ENCODE results near the gene PSMB2. TPM values are rescaled to one million over a fixed set of nuclear protein-coding genes. Genes with fewer than 3 reads are reported as not detected.

Gene PSMB2
- total and polyA plus RNA-seq, 7 experiments from 2014 or later, result 20.4 to 93.5 (median 26.2) TPM

GRCh38 chr1:35637401-35637809, 3.9 kb downstream of the PSMB2 start:
- Mint-ChIP-seq H3K27ac (peak overlapping the region; percentile 74 to 93 (median 87)), H3K4me3 (peak overlapping the region; percentile 43 to 84 (median 80)), H3K9me3 (peaks cover 0 to 5% (median 0%) of the 10 kb centered on the region in 11 donors), H3K4me1 (peaks cover 17 to 59% (median 42%) of the 10 kb centered on the region in 7 donors), H3K36me3 (peaks cover 5 to 24% (median 14%) of the 10 kb centered on the region in 5 donors), H3K27me3 (peaks cover 0 to 8% (median under 1%) of the 10 kb centered on the region in 5 donors)
- Histone ChIP-seq H3K9me3 (ENCODE audit: control insufficient read depth in 2 of 3, low read length in 3 of 3) (no peaks in the 10 kb centered on the region), H3K4me1 (ENCODE audit: control insufficient read depth in 2 of 2, insufficient read depth in 2 of 2, low read length in 2 of 2) (peaks cover 18 to 19% of the 10 kb centered on the region in 2 donors), H3K27me3 (ENCODE audit: control insufficient read depth in 2 of 2, insufficient read depth in 2 of 2, low read length in 2 of 2) (no peaks in the 10 kb centered on the region), H3K36me3 (ENCODE audit: control insufficient read depth in 2 of 3, insufficient read depth in 3 of 3, low read length in 3 of 3) (peaks cover 0 to 25% (median 10%) of the 10 kb centered on the region in 3 experiments), H3K4me3 (ENCODE audit: low read length) (peak overlapping the region; percentile 41), H3K27ac (ENCODE audit: low read depth, low read length) (peak overlapping the region; percentile 33)
- ChIA-PET POLR2A (interaction anchor here (0.8 to 1.5 kb wide), 3 partner anchors 8 to 60 kb away, joined by 3 to 4 read pairs (median 4); no protein-coding TSS in a partner anchor), CTCF (interaction anchor here (0.6 kb wide), 1 partner anchor 9 kb away, joined by 3 read pairs; no protein-coding TSS in a partner anchor)
- DNase-seq, result peak in 7 of 9 donors; percentile 13 to 41 (median 23)
- intact Hi-C loops (cut with micrococcal nuclease), result loop anchor here in 1 of 2 donors (2.0 kb wide), 1 partner anchor 81 kb away; the partner anchor contains the start of gene C1orf216
- no peak for ATAC-seq

GRCh38 chr1:35633547-35633946, 7.8 kb downstream of the PSMB2 start:
- Histone ChIP-seq H3K4me3 (ENCODE audit: low read length) (no peak overlapping the region), H3K4me1 (ENCODE audit: control insufficient read depth in 2 of 2, insufficient read depth in 2 of 2, low read length in 2 of 2) (peaks cover 10 to 11% of the 10 kb centered on the region in 2 donors), H3K27me3 (ENCODE audit: control insufficient read depth in 2 of 2, insufficient read depth in 2 of 2, low read length in 2 of 2) (no peaks in the 10 kb centered on the region), H3K36me3 (ENCODE audit: control insufficient read depth in 2 of 3, insufficient read depth in 3 of 3, low read length in 3 of 3) (peaks cover 6 to 52% (median 21%) of the 10 kb centered on the region in 3 experiments), H3K27ac (ENCODE audit: low read depth, low read length) (no peak overlapping the region), H3K9me3 (ENCODE audit: control insufficient read depth in 2 of 3, low read length in 3 of 3) (no peaks in the 10 kb centered on the region)
- Mint-ChIP-seq H3K27me3 (no peaks in the 10 kb centered on the region), H3K27ac (no peak overlapping the region), H3K4me1 (peaks cover 11 to 40% (median 20%) of the 10 kb centered on the region in 7 donors), H3K4me3 (no peak overlapping the region), H3K9me3 (no peaks in the 10 kb centered on the region), H3K36me3 (peaks cover 8 to 42% (median 25%) of the 10 kb centered on the region in 5 donors)
- ChIA-PET CTCF (no interaction called here), POLR2A (no interaction called here)
- intact Hi-C loops (cut with micrococcal nuclease), result no loop called here
- no peak for ATAC-seq
- DNase-seq, result no peak

DNA sequence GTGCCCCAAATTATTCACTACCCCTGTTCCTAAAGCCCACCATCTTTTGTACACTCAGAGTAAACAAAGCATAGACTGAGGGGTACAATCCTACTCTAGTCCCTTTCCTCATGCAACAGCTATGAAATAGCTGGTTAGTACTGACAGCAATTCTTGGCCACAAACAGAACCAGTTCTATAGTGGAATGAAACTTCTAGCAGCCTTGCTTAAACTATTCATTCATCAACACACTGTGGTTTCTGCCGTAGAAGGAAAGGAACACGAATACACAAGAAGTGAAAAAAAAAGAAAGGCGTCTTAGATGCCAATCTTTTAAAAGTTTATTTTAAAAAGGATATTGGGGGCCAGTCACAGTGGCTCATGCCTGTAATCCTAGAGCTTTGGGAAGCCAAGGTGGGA, 9.9 kb downstream of the PSMB2 start:
- DNase-seq, result no peak
- Mint-ChIP-seq H3K9me3 (no peaks in the 10 kb centered on the region), H3K4me1 (peaks cover 0 to 36% (median 9%) of the 10 kb centered on the region in 7 donors), H3K4me3 (no peak overlapping the region), H3K36me3 (peaks cover 8 to 46% (median 28%) of the 10 kb centered on the region in 5 donors), H3K27me3 (no peaks in the 10 kb centered on the region), H3K27ac (no peak overlapping the region)
- ChIA-PET CTCF (no interaction called here), POLR2A (no interaction called here)
- H3K27ac ChIP-seq (ENCODE audit: low read depth, low read length), result no peak overlapping the region
- H3K27me3 ChIP-seq (ENCODE audit: control insufficient read depth in 2 of 2, insufficient read depth in 2 of 2, low read length in 2 of 2), result no peaks in the 10 kb centered on the region
- intact Hi-C loops (cut with micrococcal nuclease), result no loop called here
- no peak for ATAC-seq
- no peak overlapping the region for H3K4me3 ChIP-seq (ENCODE audit: low read length)
- H3K4me1 ChIP-seq (ENCODE audit: control insufficient read depth in 2 of 2, insufficient read depth in 2 of 2, low read length in 2 of 2), result no peaks in the 10 kb centered on the region
- no peaks in the 10 kb centered on the region for H3K9me3 ChIP-seq (ENCODE audit: control insufficient read depth in 2 of 3, low read length in 3 of 3)
- H3K36me3 ChIP-seq (ENCODE audit: control insufficient read depth in 2 of 3, insufficient read depth in 3 of 3, low read length in 3 of 3), result peaks cover 6 to 52% (median 21%) of the 10 kb centered on the region in 3 experiments

DNA sequence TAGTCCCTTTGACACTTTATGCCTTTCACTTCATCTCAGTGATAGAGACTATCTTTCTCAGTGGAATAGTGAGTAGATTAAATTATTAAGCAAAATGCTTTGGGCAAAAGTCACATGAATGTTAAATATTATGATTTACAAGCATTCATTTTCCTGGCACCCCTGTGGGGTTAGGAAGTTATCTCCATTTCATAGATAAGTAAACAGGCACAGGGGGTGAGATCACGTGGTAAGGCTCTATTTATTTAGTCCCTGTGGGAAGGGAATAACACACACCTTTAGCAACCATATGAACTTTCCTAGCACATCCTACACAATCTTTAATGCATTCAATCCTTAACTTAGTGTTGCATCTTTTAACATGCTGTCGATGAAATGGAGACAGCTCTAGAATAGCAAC, 12.3 kb downstream of the PSMB2 start:
- CTCF ChIA-PET, result no interaction called here
- Histone ChIP-seq H3K27me3 (ENCODE audit: control insufficient read depth in 2 of 2, insufficient read depth in 2 of 2, low read length in 2 of 2) (no peaks in the 10 kb centered on the region), H3K27ac (ENCODE audit: low read depth, low read length) (no peak overlapping the region), H3K9me3 (ENCODE audit: control insufficient read depth in 2 of 3, low read length in 3 of 3) (no peaks in the 10 kb centered on the region), H3K36me3 (ENCODE audit: control insufficient read depth in 2 of 3, insufficient read depth in 3 of 3, low read length in 3 of 3) (peaks cover 6 to 40% (median 21%) of the 10 kb centered on the region in 3 experiments), H3K4me1 (ENCODE audit: control insufficient read depth in 2 of 2, insufficient read depth in 2 of 2, low read length in 2 of 2) (no peaks in the 10 kb centered on the region), H3K4me3 (ENCODE audit: low read length) (no peak overlapping the region)
- Mint-ChIP-seq H3K4me3 (no peak overlapping the region), H3K27ac (peak overlapping the region in 1 of 9 donors; percentile 12), H3K36me3 (peaks cover 8 to 40% (median 25%) of the 10 kb centered on the region in 5 donors), H3K27me3 (no peaks in the 10 kb centered on the region), H3K9me3 (no peaks in the 10 kb centered on the region), H3K4me1 (peaks cover 0 to 33% (median 6%) of the 10 kb centered on the region in 7 donors)
- POLR2A ChIA-PET, result no interaction called here
- intact Hi-C loops (cut with micrococcal nuclease), result no loop called here
- DNase-seq (no peak), ATAC-seq (no peak)

DNA sequence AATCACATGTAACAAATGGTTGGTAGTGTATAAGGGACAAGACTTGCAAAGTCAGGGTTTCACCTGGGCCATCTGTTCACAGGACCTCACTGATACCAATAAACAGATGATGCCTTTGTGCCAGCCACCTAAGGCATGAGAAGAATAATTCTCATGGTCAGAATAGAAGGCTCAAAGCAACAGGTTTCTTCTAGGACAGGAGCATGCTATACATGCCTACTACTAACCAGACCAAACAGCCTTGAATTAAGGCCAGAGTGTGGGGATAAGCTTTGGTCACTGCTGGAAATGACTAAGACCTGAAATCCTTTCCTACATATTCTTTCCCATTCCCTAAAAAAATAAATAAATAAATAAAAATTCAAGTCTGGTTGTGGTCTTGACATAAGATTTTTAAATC, 17.5 kb downstream of the PSMB2 start:
- Mint-ChIP-seq H3K36me3 (peaks cover 0 to 25% (median 11%) of the 10 kb centered on the region in 5 donors), H3K9me3 (no peaks in the 10 kb centered on the region), H3K27ac (no peak overlapping the region), H3K4me3 (no peak overlapping the region), H3K27me3 (no peaks in the 10 kb centered on the region), H3K4me1 (peaks cover 8 to 29% (median 14%) of the 10 kb centered on the region in 7 donors)
- Histone ChIP-seq H3K27me3 (ENCODE audit: control insufficient read depth in 2 of 2, insufficient read depth in 2 of 2, low read length in 2 of 2) (no peaks in the 10 kb centered on the region), H3K4me1 (ENCODE audit: control insufficient read depth in 2 of 2, insufficient read depth in 2 of 2, low read length in 2 of 2) (no peaks in the 10 kb centered on the region), H3K36me3 (ENCODE audit: control insufficient read depth in 2 of 3, insufficient read depth in 3 of 3, low read length in 3 of 3) (peaks cover 0 to 18% (median 0%) of the 10 kb centered on the region in 3 experiments), H3K27ac (ENCODE audit: low read depth, low read length) (no peak overlapping the region), H3K9me3 (ENCODE audit: control insufficient read depth in 2 of 3, low read length in 3 of 3) (no peaks in the 10 kb centered on the region), H3K4me3 (ENCODE audit: low read length) (no peak overlapping the region)
- DNase-seq, result no peak
- ChIA-PET CTCF (no interaction called here), POLR2A (no interaction called here)
- intact Hi-C loops (cut with micrococcal nuclease), result no loop called here
- ATAC-seq, result no peak

- no peak overlapping the region for H3K27ac Mint-ChIP-seq
- no peaks in the 10 kb centered on the region for H3K4me1 ChIP-seq (ENCODE audit: control insufficient read depth in 2 of 2, insufficient read depth in 2 of 2, low read length in 2 of 2)
- H3K4me3 ChIP-seq (ENCODE audit: low read length), result no peak overlapping the region
- no peak overlapping the region for H3K27ac ChIP-seq (ENCODE audit: low read depth, low read length)
- ChIA-PET CTCF (interaction anchor here (0.7 kb wide), 1 partner anchor 170 kb away, joined by 3 read pairs; no protein-coding TSS in a partner anchor), POLR2A (no interaction called here)
- H3K36me3 ChIP-seq (ENCODE audit: control insufficient read depth in 2 of 3, insufficient read depth in 3 of 3, low read length in 3 of 3), result peaks cover 0 to 19% (median 0%) of the 10 kb centered on the region in 3 experiments
- DNase-seq, result no peak
- H3K4me1 Mint-ChIP-seq, result peaks cover 10 to 29% (median 21%) of the 10 kb centered on the region in 7 donors
- no peaks in the 10 kb centered on the region for H3K27me3 ChIP-seq (ENCODE audit: control insufficient read depth in 2 of 2, insufficient read depth in 2 of 2, low read length in 2 of 2)
- intact Hi-C loops (cut with micrococcal nuclease), result no loop called here
- H3K27me3 Mint-ChIP-seq, result no peaks in the 10 kb centered on the region
- H3K9me3 ChIP-seq (ENCODE audit: control insufficient read depth in 2 of 3, low read length in 3 of 3), result no peaks in the 10 kb centered on the region
- no peak for ATAC-seq
- no peaks in the 10 kb centered on the region for H3K9me3 Mint-ChIP-seq
- peaks cover 0 to 26% (median 11%) of the 10 kb centered on the region in 5 donors for H3K36me3 Mint-ChIP-seq
- no peak overlapping the region for H3K4me3 Mint-ChIP-seq
These were observed 18.7 kb downstream of the PSMB2 start for GRCh38 chr1:35622510-35623178.
